Small intestine (tissue), 7 donors: ENCODE measurements around the gene RSPH10B2. TPM values are rescaled to one million over a fixed set of nuclear protein-coding genes. Genes with fewer than 3 reads are reported as not detected.
"Not testable (repeated sequence)": the region's sequence is repeated elsewhere in the genome, so short reads cannot be mapped to it uniquely, and the experiment has no call there.

Source experiments
- DNase-seq, 2 donors: peaks; one replicate each; pipeline versions ENCODE4 v3.0.0 to v3.0.0-alpha.2; 2013
- FAIRE-seq: peaks from 2 replicates; lab custom pipeline; 2012; peaks lifted over from hg19 to GRCh38; lab: Jason Lieb, UNC
- H3K27ac ChIP-seq, 3 donors: one replicate each; pipeline ENCODE4 v1.5.1; 2013; ENCODE audit warnings: low read length in 2 of 3, mild to moderate bottlenecking in 2 of 3, control low read depth in 1 of 3, inconsistent platforms in 1 of 3, low read depth in 1 of 3, moderate library complexity in 1 of 3
- H3K27me3 ChIP-seq, 3 donors: one replicate each; pipeline ENCODE4 v1.6.1; 2013; ENCODE audit warnings: low read length in 3 of 3, inconsistent platforms in 1 of 3; ENCODE audit not compliant: control insufficient read depth in 3 of 3, insufficient read depth in 3 of 3
- H3K36me3 ChIP-seq, 3 donors: one replicate each; pipeline ENCODE4 v1.6.1; 2013; ENCODE audit warnings: low read length in 3 of 3, inconsistent platforms in 1 of 3, low read depth in 1 of 3, mild to moderate bottlenecking in 1 of 3, moderate library complexity in 1 of 3; ENCODE audit not compliant: control insufficient read depth in 3 of 3, insufficient read depth in 2 of 3
- H3K4me1 ChIP-seq, 3 donors: one replicate each; pipeline ENCODE4 v1.6.1; 2013; ENCODE audit warnings: low read length in 2 of 3, inconsistent platforms in 1 of 3, low read depth in 1 of 3, mild to moderate bottlenecking in 1 of 3, moderate library complexity in 1 of 3; ENCODE audit not compliant: control insufficient read depth in 3 of 3, insufficient read depth in 2 of 3
- H3K4me3 ChIP-seq, 3 donors: one replicate each; pipeline ENCODE4 v1.5.1; 2013; ENCODE audit warnings: low read length in 3 of 3, control low read depth in 1 of 3, inconsistent platforms in 1 of 3, low read depth in 1 of 3, mild to moderate bottlenecking in 1 of 3, moderate library complexity in 1 of 3
- H3K9me3 ChIP-seq, 2 donors: one replicate each; pipeline ENCODE4 v1.6.1; 2013; ENCODE audit warnings: low read depth in 1 of 2, low read length in 1 of 2; ENCODE audit not compliant: control insufficient read depth in 2 of 2, insufficient read depth in 1 of 2
- WGBS, 3 donors: extraction: QIAGEN DNeasy Blood & Tissue Kit; methylation state at CpG; one replicate each; pipeline ENCODE4 v1.1.7; 2013; 5-methylcytosine and 5-hydroxymethylcytosine counted together
- polyA plus RNA-seq, 4 donors: library from polyadenylated mRNA; stranded (reverse) in 3 of 4; unstranded in 1 of 4; fragments of 200-250 nt in 3 of 4; fragments of 120-200 nt in 1 of 4; gene quantifications; one replicate each; pipeline versions ENCODE4 v1.2.1 to v1.2.3, GENCODE V29; 2013
- donor health status: healthy with polysubstance abuse.
- donor health status: control.
- donor health status: control.
- donor health status: Bipolar disorder and iron deficiency.
- donor health status: healthy.

The RSPH10B2 gene
- polyA plus RNA-seq, 4 donors = 0.06 to 1.4 (median 0.07) TPM; not detected in 1

DNA sequence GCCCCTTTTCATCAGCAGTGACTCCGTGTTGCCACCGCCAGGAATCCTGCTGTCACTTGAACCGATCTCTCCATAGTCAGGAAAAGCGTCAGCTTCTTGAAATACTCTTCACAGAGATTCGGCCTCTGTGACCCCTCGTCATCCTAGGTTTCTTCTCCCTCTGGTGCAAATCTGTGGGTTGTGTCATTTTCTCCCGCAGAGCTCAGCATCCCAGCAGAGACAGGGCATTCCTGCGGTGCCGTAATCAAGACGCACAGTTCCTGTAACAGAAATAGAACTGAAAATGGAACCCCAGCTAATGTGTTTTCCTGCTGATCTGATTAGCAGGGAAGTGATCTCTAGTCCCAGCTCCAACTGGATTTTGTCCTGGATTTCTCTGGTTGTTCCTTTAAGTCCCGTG, 40.4 kb downstream of the RSPH10B2 start:
- DNase-seq, H3K27ac ChIP-seq, H3K4me1 ChIP-seq, H3K36me3 ChIP-seq, H3K9me3 ChIP-seq, H3K27me3 ChIP-seq, FAIRE-seq, H3K4me3 ChIP-seq: not testable (repeated sequence)
- WGBS, 3 donors = 100% methylated on average over 1 to 2 of the region's 11 CpGs

DNA sequence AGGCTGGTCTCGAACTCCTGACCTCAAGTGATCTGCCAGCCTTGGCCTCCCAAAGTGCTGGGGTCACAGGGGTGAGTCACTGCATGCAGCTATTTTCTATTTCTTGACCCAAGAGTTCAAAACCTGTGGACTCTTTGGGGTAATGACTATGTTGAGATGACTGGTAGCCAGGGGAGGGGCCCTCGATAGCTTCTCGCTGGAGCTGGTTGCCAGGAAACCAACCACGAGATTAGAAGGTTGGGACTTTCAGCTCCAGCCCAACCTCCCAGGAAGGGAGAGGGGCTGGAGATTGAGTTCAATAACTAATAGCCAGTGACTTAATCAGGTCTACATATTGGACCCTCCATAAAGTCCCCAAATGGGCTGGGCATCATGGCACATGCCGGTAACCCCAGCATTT, 43.3 kb downstream of the RSPH10B2 start:
- FAIRE-seq, H3K9me3 ChIP-seq, H3K36me3 ChIP-seq, H3K4me3 ChIP-seq, H3K27ac ChIP-seq, H3K27me3 ChIP-seq, H3K4me1 ChIP-seq: not testable (repeated sequence)
- WGBS, 3 donors = 67 to 74% (median 70%) methylated on average over 4 to 5 of the region's 5 CpGs
- DNase-seq = peak; percentile 4 to 39

DNA sequence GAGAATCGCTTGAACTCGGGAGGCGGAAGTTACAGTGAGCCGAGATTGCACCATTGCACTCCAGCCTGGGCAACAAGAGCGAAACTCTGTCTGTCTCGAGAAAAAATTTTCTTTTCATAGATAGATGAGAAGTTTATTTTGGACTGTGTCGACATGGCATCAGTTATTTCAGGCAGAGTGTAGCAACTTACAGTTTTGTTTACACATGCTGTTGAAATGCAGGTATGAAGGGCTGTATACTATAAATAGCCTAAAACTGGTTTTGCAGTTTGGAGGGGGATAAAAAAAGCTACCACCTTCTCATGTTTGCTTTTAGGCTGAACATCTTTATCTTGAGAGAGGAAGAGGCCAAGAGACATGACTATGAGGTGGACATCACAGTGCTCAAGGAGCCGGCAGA, 44.1 kb downstream of the RSPH10B2 start:
- not testable (repeated sequence) for DNase-seq
- no CpG with 5 or more reads among the region's 8 CpGs for WGBS, 3 donors

DNA sequence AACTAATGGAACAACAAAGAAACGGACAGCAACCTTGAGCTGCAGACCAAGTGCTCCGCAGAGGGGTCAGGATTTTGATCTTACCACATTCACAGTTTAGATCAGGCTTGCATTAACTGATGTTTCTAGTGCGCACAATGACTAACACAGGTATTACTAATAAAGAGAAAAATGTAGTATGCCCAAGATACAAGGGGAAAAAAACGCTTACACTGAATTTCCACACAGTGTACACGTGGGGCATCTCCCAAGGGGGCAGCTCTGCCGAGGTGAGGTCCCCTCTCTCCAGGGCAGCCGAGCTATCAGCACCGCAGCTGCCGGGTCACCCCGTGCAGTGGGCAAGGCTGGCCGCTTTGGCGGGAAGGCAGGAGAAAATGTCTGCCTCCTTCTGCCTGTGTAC, 46.0 kb downstream of the RSPH10B2 start:
- H3K36me3 ChIP-seq, H3K4me1 ChIP-seq, DNase-seq, H3K9me3 ChIP-seq, FAIRE-seq, H3K27me3 ChIP-seq, H3K27ac ChIP-seq, H3K4me3 ChIP-seq: not testable (repeated sequence)
- WGBS, 3 donors = 81% methylated on average over 2 of the region's 12 CpGs; no CpG with 5 or more reads in 2 of the 3 donors

More for the DNA sequence above, 44.1 kb downstream of the RSPH10B2 start:
- not testable (repeated sequence) for H3K4me1 ChIP-seq, H3K27me3 ChIP-seq, H3K4me3 ChIP-seq, H3K27ac ChIP-seq, H3K36me3 ChIP-seq, FAIRE-seq, H3K9me3 ChIP-seq

DNA sequence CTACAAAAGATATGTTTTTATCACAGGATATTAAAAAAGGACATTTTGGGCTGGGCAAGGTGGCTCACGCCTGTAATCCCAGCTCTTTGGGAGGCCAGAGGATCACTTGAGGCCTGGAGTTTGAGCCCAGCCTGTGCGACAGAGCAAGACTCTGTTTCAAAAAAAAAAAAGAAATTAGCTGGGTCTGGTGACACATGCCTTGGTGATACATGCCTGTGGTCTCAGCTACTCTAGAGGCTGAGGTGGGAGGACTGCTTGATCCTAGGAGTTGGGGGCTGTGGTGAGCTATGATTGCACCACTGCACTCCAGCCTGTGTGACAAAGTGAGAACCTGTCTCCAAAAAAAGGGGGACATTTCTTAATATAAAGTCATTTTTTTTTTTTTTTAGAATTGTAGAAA, 46.4 kb downstream of the RSPH10B2 start:
- WGBS, 3 donors = 83 to 100% (median 100%) methylated on average over 1 of the region's 2 CpGs
- H3K27ac ChIP-seq, H3K36me3 ChIP-seq, H3K4me3 ChIP-seq, DNase-seq, H3K9me3 ChIP-seq, H3K27me3 ChIP-seq, FAIRE-seq, H3K4me1 ChIP-seq: not testable (repeated sequence)

DNA sequence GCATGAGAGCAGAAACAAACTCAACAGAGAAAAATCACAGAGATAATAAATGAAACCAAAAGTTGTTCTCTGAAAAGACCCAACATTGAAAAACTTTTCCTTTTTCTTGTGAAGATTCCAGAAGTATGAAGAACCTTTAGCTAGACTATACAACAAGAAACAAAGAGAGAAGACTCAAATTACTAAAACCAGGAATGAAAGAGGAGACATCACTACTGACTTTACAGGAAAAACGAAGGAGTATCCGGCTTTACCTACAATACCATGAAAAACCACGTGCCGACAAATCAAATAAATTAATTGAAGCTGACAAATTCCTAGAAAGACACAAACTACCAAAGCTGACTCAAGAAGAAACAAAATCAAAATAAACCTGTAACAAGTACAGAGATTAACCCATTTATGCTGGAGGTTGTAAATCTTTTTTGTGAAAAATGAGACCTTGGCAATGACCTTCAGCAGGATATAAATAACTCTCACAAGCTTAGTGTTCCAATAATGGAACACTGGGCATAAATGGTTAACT, 53.6 kb downstream of the RSPH10B2 start:
- WGBS, 3 donors = 63 to 80% methylated on average over 1 to 2 of the region's 4 CpGs; no CpG with 5 or more reads in 1 of the 3 donors
- DNase-seq, FAIRE-seq: not testable (repeated sequence)

DNA sequence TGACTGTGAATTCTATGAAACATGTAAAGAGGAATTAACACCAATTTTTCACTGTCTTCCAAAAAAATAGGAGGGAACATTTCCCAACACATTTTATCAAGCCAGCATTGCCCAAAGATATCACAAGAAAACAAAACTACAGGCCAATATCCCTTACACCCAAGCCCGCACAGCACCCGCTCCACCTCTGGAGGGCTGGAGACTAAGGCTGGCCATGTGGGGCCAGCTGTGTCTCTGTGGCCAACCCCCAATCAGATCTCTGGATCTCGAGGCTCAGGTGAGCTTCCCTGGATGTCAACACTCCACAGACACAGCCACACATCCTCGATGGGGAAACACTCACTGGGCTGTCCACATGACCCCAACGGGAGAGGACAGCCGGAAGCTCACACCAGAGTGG, 54.1 kb downstream of the RSPH10B2 start:
- not testable (repeated sequence) for H3K4me1 ChIP-seq, DNase-seq, H3K27me3 ChIP-seq, H3K9me3 ChIP-seq, H3K36me3 ChIP-seq, H3K4me3 ChIP-seq, H3K27ac ChIP-seq, FAIRE-seq
- WGBS, 3 donors = 69 to 88% (median 77%) methylated on average over 2 to 5 of the region's 6 CpGs

More for the DNA sequence above, 53.6 kb downstream of the RSPH10B2 start:
- H3K27me3 ChIP-seq, H3K36me3 ChIP-seq, H3K9me3 ChIP-seq, H3K4me3 ChIP-seq, H3K27ac ChIP-seq, H3K4me1 ChIP-seq: not testable (repeated sequence)

DNA sequence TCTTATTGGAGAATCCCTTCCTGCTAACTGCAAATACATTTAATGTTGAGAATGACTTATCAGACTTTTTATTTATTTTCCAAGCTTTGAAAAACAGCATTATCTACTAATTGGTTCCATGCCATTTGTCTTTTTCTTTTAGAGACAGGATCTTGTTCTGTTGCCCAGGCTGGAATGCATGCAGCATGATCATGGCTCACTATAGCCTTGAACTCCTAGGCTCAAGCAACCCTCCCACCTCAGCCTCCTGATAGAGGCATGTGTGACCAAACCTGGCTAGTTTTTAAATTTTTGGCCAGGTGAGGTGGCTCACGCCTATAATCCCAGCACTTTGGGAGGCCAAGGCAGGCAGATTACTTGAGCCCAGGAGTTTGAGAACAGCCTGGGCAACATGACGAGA, 59.1 kb downstream of the RSPH10B2 start:
- H3K27me3 ChIP-seq, DNase-seq, H3K27ac ChIP-seq, FAIRE-seq, H3K4me1 ChIP-seq, H3K4me3 ChIP-seq, H3K9me3 ChIP-seq: not testable (repeated sequence)
- peaks cover 0 to 13% (median 2%) of the 10 kb centered on the region in 3 donors for H3K36me3 ChIP-seq
- WGBS, 3 donors = 95 to 100% (median 98%) methylated on average over 2 of the region's 2 CpGs

DNA sequence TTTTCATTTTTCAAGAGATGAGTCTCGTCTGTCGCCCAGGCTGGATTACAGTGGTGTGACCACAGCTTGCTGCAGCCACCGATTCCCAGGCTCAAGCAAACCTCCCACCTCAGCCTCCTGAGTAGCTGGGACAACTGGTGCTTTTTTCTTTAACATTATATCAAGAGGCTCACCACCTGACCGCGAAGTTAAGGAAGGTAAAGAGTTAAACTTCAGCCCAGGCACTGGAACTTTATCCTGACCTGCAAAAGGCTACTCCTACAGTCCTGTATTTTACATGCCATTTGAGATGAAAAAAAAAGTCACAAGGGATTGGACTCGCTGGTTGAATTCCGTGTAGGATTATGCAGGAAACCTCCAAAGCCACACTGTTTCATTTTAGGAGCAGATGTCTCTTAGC, 61.6 kb downstream of the RSPH10B2 start:
- H3K4me1 ChIP-seq, H3K4me3 ChIP-seq, H3K9me3 ChIP-seq, H3K27ac ChIP-seq, H3K27me3 ChIP-seq, DNase-seq, FAIRE-seq: not testable (repeated sequence)
- 95 to 100% (median 98%) methylated on average over 5 to 7 of the region's 7 CpGs for WGBS, 3 donors
- peaks cover 0 to 19% (median 2%) of the 10 kb centered on the region in 3 donors for H3K36me3 ChIP-seq
